GM23338 (cell line): ENCODE results near the gene ARL2BP.

Experiments used
- CTCF ChIP-seq, 2 experiments: fragments of 200-600 bp in 1 of 2; sonication (generic) in 1 of 2; conservative IDR thresholded peaks; 2 replicates each; pipeline versions ENCODE4 v1.5.1 to v1.6.1; 2016 to 2017; ENCODE audit warnings: antibody characterized with exemption in 2 of 2, low read depth in 2 of 2, mild to moderate bottlenecking in 2 of 2, moderate library complexity in 1 of 2
- POLR2AphosphoS5 ChIP-seq: IDR thresholded peaks from 2 replicates; pipeline ENCODE4 v1.6.1; 2016; ENCODE audit warnings: antibody characterized with exemption, low read depth

GRCh38 chr16:57277586-57277985, 32.5 kb downstream of the ARL2BP start:
- TF ChIP-seq CTCF (conservative IDR thresholded peaks at IDR 0.05; ENCODE audit: low read depth in 2 of 2) (no peak), POLR2AphosphoS5 (no peak)
